GM21423 (cell line): ENCODE measurements around the gene PNMA6E.
"Not testable (repeated sequence)": the region's sequence is repeated elsewhere in the genome, so short reads cannot be mapped to it uniquely, and the experiment has no call there.

Experiments used
- ATAC-seq: cut with Tn5 transposase; IDR thresholded peaks from one replicate; pipeline ENCODE4 v1.9.1; 2021; ENCODE audit warnings: mild to moderate bottlenecking, moderate library complexity; ENCODE audit not compliant: unreplicated experiment

The PNMA6E gene

GRCh38 chrX:153387987-153388721 is 13.0 kb downstream of the PNMA6E start:
- ATAC-seq, result no peak

DNA sequence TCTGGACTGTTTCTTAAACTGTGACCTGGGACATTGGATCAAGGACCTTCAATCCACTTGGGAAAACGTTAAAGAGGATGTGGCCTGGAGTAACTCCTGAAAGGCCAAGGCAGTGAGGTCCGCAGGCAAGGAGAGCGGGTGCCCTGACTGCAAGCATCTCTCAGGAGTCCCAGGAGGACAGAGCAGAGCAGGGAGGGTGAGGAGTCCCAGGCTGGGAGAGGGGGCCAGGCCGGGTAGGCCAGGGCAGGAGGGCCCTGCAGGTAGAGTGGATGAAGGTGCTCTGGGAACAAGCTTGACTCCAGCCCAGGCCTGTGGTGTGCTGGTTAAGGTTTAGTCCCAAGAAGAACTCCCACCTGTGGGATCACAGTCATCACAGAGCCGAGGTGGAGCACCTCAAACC is 13.8 kb downstream of the PNMA6E start:
- no peak for ATAC-seq

- no peak for ATAC-seq
Measured at GRCh38 chrX:153386097-153386496, 15.1 kb downstream of the PNMA6E start.

DNA sequence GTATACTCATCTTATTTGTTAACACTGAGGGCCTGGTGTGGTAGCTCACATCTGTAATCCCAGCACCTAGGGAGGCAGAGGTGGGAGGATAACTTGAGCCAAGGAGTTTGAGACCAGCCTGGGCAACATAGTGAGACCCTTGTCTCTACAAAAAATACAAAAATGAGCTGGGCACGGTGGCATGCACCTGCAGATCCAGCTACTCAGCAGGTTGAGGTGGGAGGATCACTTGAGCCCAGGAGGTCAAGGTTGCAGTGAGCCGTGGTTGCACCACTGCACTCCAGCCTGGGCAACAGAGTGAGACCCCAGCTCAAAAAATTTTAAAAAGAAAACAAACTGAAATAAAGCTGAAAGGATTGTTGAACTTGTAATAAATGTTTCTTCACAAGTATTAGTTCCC is 16.2 kb downstream of the PNMA6E start:
- ATAC-seq, result not testable (repeated sequence)

DNA sequence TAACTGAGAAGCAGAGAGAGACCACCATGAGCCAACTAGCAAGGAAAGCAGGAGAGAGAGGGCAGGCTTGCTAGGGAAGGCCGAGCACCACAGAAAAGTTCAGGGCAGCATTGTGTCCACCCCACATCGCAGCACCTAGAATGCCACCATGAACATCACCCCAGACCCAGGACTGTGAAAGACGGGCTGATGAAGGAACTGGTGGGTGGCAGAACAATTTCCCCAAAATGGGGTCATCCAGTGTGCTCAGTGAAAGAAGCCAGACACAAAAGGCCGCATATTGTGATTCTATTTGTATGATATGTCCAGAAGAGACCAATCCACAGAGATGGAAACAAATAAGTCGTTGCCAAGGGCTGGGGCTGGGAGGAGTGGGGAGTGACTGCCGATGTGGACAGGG is 16.8 kb downstream of the PNMA6E start:
- ATAC-seq, result no peak

- no peak for ATAC-seq
Measured at GRCh38 chrX:153382563-153383482, 18.3 kb downstream of the PNMA6E start.

DNA sequence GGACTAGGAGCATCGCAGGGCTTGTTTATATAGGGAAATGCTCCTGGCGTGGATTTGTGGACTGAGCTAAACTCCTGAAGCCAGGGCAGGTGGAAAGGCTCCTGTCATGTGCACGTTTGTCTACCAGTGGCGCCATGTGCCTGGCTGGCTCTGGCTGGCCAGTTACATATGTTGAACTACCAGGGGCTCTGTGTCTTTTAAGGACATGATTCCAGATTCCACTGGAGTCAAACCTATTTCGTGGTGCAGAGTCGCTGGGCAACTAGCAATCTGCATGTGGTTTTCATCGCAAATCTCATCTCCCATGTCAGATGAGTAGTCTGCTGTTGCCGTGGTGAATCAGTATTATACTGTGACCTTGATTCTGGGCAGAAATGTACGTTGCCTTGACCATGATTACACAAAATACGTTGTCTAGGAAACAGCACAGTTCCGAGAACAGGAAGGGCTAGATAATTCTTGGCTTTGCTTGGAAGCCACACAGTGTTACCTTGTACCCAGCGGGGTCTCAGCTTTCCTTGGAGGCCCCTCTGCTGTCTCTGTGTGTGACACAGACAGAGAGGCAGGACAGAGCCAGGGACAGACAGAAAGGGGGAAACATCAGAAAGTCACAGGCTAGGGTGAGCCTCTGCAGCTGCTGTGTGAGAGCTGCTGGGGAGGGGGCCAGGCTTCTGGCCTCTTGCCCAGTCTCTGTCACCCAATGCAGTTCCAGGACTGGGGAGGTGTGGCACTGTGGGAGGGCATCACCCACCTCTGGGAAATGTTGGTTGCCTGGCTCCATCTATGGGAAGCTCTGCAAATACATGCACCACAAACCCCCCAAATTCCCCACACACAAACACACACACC is 19.2 kb downstream of the PNMA6E start:
- ATAC-seq, result no peak

DNA sequence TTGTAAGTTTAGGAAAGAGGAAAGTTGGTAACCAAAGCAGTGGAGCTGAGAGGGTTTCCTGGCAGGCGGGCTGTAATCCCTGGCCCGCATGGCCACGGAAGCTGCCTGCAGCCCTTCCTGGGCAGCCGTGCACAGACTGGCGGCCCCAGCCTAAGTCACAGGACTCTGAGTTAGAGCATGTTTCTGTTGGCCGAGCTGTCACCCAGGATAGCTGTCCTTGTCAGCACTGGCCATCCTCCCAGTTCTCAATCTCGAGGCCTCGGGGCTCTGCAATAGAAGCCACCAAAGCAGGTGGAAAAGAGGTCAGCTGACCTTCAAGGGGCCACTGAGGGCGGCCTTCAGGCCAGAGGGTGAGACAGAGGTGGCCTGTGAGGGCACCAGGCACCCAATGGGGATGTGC is 20.5 kb downstream of the PNMA6E start:
- ATAC-seq, result no peak

- no peak for ATAC-seq
Measured at GRCh38 chrX:153379971-153380581, 21.1 kb downstream of the PNMA6E start.

- ATAC-seq, result no peak
Measured at GRCh38 chrX:153379508-153379907, 21.6 kb downstream of the PNMA6E start.

DNA sequence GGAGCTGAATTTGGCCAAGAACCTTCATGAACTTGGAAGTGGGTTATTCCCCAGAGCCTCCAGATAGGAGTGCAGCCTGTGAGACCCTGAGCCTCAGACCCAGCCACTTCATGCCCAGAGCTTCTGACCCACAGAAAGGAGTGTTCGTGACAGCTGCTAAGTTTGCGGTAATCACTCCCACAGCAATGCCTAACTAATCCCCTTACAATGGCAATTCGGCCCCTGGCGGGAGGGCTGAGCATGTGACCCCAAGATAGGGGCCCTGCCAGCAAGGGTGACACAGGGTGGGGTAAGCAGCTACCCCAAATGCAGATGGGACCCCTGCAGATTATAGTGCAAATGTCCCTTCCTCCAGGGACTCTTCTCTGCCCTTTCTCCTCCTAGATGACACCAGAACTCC is 22.5 kb downstream of the PNMA6E start:
- ATAC-seq, result no peak

- ATAC-seq, result no peak
Measured at GRCh38 chrX:153377727-153378126, 23.4 kb downstream of the PNMA6E start.

DNA sequence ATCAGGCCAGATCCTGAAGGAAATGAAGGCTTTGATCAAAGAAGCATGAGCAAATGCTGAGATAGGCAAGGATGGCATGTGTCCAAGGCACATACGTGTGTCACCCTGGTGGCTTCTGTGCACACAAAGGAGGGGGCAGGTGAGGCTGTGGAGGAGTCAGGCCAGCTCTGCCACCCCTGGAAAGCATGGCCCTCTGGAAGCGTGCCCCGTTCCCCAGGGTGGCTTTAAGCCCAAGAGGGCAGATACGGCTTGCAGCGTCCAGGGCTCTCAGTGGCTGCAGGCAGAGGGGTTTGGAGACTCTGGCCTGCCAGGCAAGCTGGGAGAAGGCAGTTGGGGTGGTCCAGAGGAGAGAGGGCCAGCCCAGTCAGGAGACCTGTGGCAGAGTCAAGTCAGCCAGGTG is 25.6 kb downstream of the PNMA6E start:
- no peak for ATAC-seq

- ATAC-seq, result no peak
Measured at GRCh38 chrX:153374426-153374825, 26.7 kb downstream of the PNMA6E start.

DNA sequence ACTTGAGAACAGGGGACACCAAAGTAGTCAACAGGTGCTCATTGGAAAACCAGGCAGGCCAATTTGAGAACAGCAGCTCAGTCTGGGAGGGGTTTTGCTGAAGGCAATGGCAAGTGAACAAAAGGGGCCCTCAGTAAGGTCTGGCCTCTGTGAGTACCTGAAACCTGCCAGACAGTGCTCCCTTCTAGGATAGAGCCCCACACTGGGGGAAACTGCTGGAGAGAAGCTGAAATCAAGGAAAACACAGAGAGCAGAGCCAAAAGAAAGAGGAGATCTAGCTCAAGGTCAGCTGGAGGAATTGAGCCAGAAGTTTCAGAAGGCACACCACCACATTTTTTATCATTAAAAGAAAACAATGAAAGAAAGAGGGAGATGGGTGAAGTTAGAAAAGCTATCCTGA is 28.2 kb downstream of the PNMA6E start:
- ATAC-seq, result no peak

DNA sequence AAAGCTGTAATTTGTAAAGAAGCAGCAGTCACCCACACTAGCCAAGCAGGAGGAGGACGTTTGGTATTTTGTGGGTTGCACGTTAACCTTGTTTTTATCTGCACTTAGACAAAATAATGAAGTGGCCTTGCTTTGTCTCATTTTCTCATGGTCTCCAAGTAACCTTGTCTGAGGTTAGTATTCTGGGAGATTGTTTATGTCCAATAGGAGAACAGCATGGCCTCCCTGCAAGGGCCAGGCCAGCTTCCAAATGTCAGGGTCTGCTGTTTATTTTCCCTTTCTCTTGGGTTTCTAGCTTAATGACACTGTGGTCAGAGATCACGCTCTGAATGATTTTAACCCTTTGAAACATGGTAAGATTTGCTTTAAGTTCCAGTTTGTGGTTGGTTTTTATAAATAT is 29.9 kb downstream of the PNMA6E start:
- ATAC-seq, result no peak

- no peak for ATAC-seq
Measured at GRCh38 chrX:153370293-153371055, 30.7 kb downstream of the PNMA6E start.

- ATAC-seq, result no peak
Measured at GRCh38 chrX:153366878-153367538, 34.1 kb downstream of the PNMA6E start.

- ATAC-seq, result no peak
Measured at GRCh38 chrX:153366119-153366518, 35.0 kb downstream of the PNMA6E start.

DNA sequence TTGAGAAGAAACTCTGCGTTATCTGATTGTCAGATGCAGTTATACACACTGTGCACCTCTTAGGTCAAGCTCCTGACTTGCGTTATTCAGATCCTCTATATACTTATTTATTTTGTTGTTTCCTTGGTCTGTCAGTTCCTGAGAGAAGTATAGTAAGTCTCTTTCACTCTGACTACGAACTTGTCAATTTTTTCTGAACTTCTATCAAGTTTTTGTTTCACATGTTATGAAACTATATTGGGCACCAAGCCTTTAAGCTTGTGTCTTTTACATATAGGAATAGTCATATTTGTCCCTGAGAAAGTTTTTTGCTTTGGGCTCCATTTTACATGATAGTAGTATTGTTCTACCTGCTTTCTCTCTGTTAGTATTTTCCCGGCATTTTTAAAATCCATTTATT is 35.5 kb downstream of the PNMA6E start:
- ATAC-seq, result no peak
